Psoas muscle (tissue), 8 donors: Measurements from ENCODE around the gene MRPS11. TPM values are rescaled to one million over a fixed set of nuclear protein-coding genes. Genes with fewer than 3 reads are reported as not detected.

ENCODE experiments used
- ATAC-seq, 4 donors: fragments of 200-7000 bp; cut with Tn5 transposase; one replicate each; pipeline ENCODE4 v1.9.1; 2020; ENCODE audit warnings: moderate library complexity in 3 of 4, mild to moderate bottlenecking in 2 of 4
- DNase-seq, 2 donors: peaks; one replicate each; pipeline ENCODE4 v3.0.0-alpha.2; 2020
- H3K27ac ChIP-seq: fragments of 200-600 bp; one replicate; pipeline ENCODE4 v1.8.0; 2022
- H3K27me3 ChIP-seq, 3 donors: fragments of 200-600 bp in 1 of 3; one replicate each; pipeline versions ENCODE4 v1.6.1 to v1.8.0; 2013 to 2022; ENCODE audit warnings: low read length in 2 of 3, mild to moderate bottlenecking in 2 of 3, moderate library complexity in 1 of 3; ENCODE audit not compliant: insufficient read depth in 3 of 3
- H3K36me3 ChIP-seq, 2 donors: fragments of 200-600 bp in 1 of 2; one replicate each; pipeline versions ENCODE4 v1.6.1 to v1.8.0; 2013 to 2022; ENCODE audit warnings: low read depth in 1 of 2, mild to moderate bottlenecking in 1 of 2, moderate library complexity in 1 of 2; ENCODE audit not compliant: insufficient read depth in 1 of 2
- H3K4me1 ChIP-seq: fragments of 200-600 bp; one replicate; pipeline ENCODE4 v1.8.0; 2022
- H3K4me3 ChIP-seq: fragments of 200-600 bp; one replicate; pipeline ENCODE4 v1.8.0; 2022; ENCODE audit warnings: mild to moderate bottlenecking
- H3K9me3 ChIP-seq: fragments of 200-600 bp; one replicate; pipeline ENCODE4 v1.8.0; 2022
- WGBS, 3 donors: extraction: QIAGEN DNeasy Blood & Tissue Kit; methylation state at CpG; one replicate each; pipeline versions ENCODE4 v1.1.6 to v1.1.7; 2013; 5-methylcytosine and 5-hydroxymethylcytosine counted together
- intact Hi-C, 2 donors: fragments of 100-400 bp; cut with DNase I; formaldehyde crosslinking; loops; one replicate each; pipeline versions ENCODE4 v1.11.0 to v1.14.2; 2022
- polyA plus RNA-seq, 3 donors: library from polyadenylated mRNA; stranded (reverse); fragments of 200-250 nt; gene quantifications; one replicate each; pipeline ENCODE4 v1.2.3, GENCODE V29; 2013
- total RNA-seq, 4 donors: library from RNA; stranded (reverse); fragmentation: NEBNext Ultra II Directional in 2 of 4; extraction: Animal tissue kit (Norgen Biotek cat#: 25700) in 2 of 4; gene quantifications; one replicate each; pipeline versions ENCODE4 v1.2.1 to v1.2.4, GENCODE V29; 2021 to 2023
- TF ChIP-seq, protein P1 (sequence below): fragments of 200-600 bp; IDR thresholded peaks from one replicate; pipeline ENCODE4 v1.8.0; 2022; ENCODE audit warnings: antibody characterized with exemption
- donor health status: healthy with polysubstance abuse.
- donor health status: DM: no; HTN: no; CAD: no; lungs with moderate emphysema.
- donor health status: Bipolar disorder and iron deficiency.
- donor health status: healthy.
- donor health status: DM: yes; HTN: yes; CAD: no.
- donor health status: DM: no; HTN: no; CAD: no.
- donor health status: DM: no; HTN: no; CAD: no.
- donor health status: DM: yes; HTN: yes; CAD: no.

MRPS11 gene
- total and polyA plus RNA-seq, 7 donors = 48.4 to 129 (median 62.2) TPM

DNA sequence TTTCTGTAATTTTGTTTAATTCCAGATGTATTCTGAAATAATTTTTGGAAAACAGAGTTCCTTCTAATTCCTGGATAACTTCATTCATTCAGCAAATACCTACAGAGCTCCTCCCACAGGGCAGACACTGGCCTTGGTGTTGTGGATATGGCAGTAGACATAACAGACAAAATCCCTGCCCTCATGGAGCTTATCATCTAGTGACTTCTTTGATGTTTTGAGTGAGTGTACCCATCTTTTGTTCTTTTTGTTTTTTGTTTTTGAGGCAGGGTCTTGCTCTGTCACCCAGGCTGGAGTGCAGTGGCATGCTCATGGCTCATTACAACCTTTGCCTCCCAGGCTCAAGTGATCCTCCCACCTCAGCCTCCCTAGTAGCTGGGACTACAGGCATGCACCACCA lies 57.9 kb downstream of the MRPS11 start:
- peaks cover 10 to 53% of the 10 kb centered on the region in 2 donors for H3K36me3 ChIP-seq
- intact Hi-C loops = no loop called here

GRCh38 chr15:88526247-88526879 lies 58.9 kb downstream of the MRPS11 start:
- Histone ChIP-seq H3K4me1 (peaks cover 9% of the 10 kb centered on the region), H3K4me3 (no peak overlapping the region), H3K27me3 (no peaks in the 10 kb centered on the region), H3K36me3 (peaks cover 10 to 63% of the 10 kb centered on the region in 2 donors), H3K9me3 (no peaks in the 10 kb centered on the region), H3K27ac (no peak overlapping the region)
- peak in 1 of 4 donors; percentile 66 for ATAC-seq
- TF ChIP-seq, protein P1, sequence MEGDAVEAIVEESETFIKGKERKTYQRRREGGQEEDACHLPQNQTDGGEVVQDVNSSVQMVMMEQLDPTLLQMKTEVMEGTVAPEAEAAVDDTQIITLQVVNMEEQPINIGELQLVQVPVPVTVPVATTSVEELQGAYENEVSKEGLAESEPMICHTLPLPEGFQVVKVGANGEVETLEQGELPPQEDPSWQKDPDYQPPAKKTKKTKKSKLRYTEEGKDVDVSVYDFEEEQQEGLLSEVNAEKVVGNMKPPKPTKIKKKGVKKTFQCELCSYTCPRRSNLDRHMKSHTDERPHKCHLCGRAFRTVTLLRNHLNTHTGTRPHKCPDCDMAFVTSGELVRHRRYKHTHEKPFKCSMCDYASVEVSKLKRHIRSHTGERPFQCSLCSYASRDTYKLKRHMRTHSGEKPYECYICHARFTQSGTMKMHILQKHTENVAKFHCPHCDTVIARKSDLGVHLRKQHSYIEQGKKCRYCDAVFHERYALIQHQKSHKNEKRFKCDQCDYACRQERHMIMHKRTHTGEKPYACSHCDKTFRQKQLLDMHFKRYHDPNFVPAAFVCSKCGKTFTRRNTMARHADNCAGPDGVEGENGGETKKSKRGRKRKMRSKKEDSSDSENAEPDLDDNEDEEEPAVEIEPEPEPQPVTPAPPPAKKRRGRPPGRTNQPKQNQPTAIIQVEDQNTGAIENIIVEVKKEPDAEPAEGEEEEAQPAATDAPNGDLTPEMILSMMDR = no peak
- intact Hi-C loops = no loop called here
- no peak for DNase-seq

More for the DNA sequence above, 57.9 kb downstream of the MRPS11 start:
- Histone ChIP-seq H3K9me3 (no peaks in the 10 kb centered on the region), H3K27me3 (no peaks in the 10 kb centered on the region), H3K27ac (no peak overlapping the region), H3K4me3 (no peak overlapping the region), H3K4me1 (peaks cover 9% of the 10 kb centered on the region)
- ATAC-seq (no peak), DNase-seq (no peak)
- TF ChIP-seq, protein P1 = no peak

- whole genome bisulfite sequencing, 3 donors = 95 to 99% (median 97%) methylated on average over 1 of the region's 1 CpG
- Histone ChIP-seq H3K4me3 (no peak overlapping the region), H3K36me3 (peaks cover 10 to 57% of the 10 kb centered on the region in 2 donors), H3K4me1 (peaks cover 9% of the 10 kb centered on the region), H3K9me3 (no peaks in the 10 kb centered on the region), H3K27me3 (no peaks in the 10 kb centered on the region), H3K27ac (no peak overlapping the region)
- no peak for ATAC-seq
- DNase-seq = no peak
- intact Hi-C loops = no loop called here
- TF ChIP-seq, protein P1 = no peak
Observed at GRCh38 chr15:88529021-88529630, 61.6 kb downstream of the MRPS11 start.

Other genes starting within 250 kb of the MRPS11 start
- gene NTRK3, start 211.0 kb upstream of the MRPS11 start, total RNA-seq = 1 to 10 TPM in 1 of 4 donors, under 1 TPM in 3; 0.17 to 1.7 (median 0.57) TPM
- under 1 TPM; 0.31 to 0.61 (median 0.57) TPM for gene NTRK3, start 211.0 kb upstream of the MRPS11 start, polyA plus RNA-seq
- 10 to 100 TPM; 47.3 to 87.9 (median 65.5) TPM for gene MRPL46, start 320 bp upstream of the MRPS11 start, total RNA-seq
- 100 to 1,000 TPM in 2 of 3 donors, 10 to 100 TPM in 1; 82.1 to 207 (median 133) TPM for gene MRPL46, start 320 bp upstream of the MRPS11 start, polyA plus RNA-seq
- 10 to 100 TPM in 1 of 4 donors, 1 to 10 TPM in 3; 6.9 to 13.3 (median 8.1) TPM for gene DET1, start 79.0 kb downstream of the MRPS11 start, total RNA-seq
- gene DET1, start 79.0 kb downstream of the MRPS11 start, polyA plus RNA-seq = 1 to 10 TPM; 3.9 to 7.0 (median 5.6) TPM
- gene AEN, start 153.6 kb downstream of the MRPS11 start, total RNA-seq = 10 to 100 TPM; 10.1 to 46.6 (median 27.8) TPM
- 10 to 100 TPM; 25.6 to 35.2 (median 32.2) TPM for gene AEN, start 153.6 kb downstream of the MRPS11 start, polyA plus RNA-seq
- 1 to 10 TPM; 2.5 to 5.0 (median 3.3) TPM for gene ISG20, start 171.3 kb downstream of the MRPS11 start, total RNA-seq
- gene ISG20, start 171.3 kb downstream of the MRPS11 start, polyA plus RNA-seq = 1 to 10 TPM; 1.1 to 7.4 (median 5.7) TPM